Stimulated activated CD8-positive, alpha-beta memory T cell treated with anti-CD3 and anti-CD28 coated beads, Interleukin-2, amount 100 ng/mL, for 1 hour (primary cell): ENCODE results near the gene TMEM174.
"Not testable (repeated sequence)": the region's sequence is repeated elsewhere in the genome, so short reads cannot be mapped to it uniquely, and the experiment has no call there.

Experiments used
- DNase-seq, 2 donors: peaks; one replicate each; pipeline ENCODE4 v3.0.0-alpha.2; 2020; ENCODE audit warnings: low read depth in 2 of 2

TMEM174 gene

GRCh38 chr5:73193592-73193991, 20.6 kb downstream of the TMEM174 start:
- no peak for DNase-seq

GRCh38 chr5:73196201-73196600, 23.2 kb downstream of the TMEM174 start:
- DNase-seq = no peak

- no peak for DNase-seq
These were observed 24.8 kb downstream of the TMEM174 start for GRCh38 chr5:73197637-73198257.

- no peak for DNase-seq
These were observed 26.0 kb downstream of the TMEM174 start for GRCh38 chr5:73198833-73199592.

DNA sequence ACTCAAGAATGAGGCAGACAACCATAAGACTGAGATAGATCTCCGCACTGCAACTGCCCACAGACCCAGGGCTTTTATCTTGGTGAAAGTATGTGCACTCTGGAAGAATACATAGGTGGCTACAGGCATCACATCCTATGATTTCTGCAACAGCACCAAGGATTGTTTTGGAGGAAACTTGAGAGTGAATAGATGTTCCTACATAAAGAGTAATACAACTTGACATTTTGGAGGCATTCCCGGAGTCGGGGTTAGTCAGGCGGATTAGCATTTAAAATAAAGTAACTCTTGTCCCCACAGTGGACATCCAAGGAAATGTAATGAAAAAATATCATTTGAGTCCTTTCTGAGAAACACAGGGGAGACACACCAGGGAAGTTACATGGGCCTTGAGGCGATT, 26.7 kb downstream of the TMEM174 start:
- DNase-seq = no peak

DNA sequence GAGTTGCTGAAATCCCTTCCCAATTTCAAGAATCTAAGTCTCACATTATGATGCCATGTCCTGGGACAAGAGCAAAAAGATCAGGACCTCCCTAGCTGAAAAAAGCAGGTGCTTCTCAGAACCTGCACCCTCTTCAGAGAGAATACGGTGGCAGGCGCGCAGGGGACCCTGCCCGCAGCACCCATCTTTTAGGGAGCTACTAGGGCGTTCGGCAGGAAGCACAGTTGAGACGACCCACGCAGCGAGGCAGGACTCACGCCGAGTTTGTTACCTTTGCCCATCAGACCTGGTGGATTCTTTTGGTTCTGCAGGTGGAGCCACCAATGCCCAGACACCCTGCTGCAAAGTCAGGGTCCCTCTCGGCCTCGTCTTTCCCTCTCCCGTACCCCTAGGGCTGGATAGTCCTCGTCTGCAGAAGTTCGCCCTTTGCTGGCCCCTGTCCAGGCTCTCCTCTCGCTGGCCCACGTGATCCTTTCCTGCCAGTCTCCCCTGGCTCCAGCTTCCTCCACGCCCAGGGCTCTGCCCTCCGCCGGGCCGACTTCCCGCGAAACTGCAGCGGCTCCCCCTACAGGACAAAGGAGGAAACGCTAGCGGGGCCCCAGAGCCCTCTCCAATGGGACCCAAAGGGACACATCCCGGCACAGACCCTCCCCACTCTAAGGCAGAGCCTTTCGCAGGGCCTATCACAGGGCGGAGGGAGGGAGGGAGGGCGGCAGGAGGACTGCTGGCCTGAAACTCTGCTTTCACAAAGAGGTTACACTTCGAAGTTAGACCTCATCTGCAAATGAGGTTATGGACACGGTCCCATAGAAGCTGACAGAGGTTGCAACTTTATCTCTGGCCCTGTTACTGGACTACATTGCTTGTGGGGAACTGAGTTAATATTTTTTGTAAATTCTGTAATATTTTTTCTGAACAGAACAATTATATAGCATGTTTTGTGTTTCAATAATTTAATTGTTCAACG, 28.8 kb downstream of the TMEM174 start:
- peak; percentile 48 to 54 for DNase-seq

DNA sequence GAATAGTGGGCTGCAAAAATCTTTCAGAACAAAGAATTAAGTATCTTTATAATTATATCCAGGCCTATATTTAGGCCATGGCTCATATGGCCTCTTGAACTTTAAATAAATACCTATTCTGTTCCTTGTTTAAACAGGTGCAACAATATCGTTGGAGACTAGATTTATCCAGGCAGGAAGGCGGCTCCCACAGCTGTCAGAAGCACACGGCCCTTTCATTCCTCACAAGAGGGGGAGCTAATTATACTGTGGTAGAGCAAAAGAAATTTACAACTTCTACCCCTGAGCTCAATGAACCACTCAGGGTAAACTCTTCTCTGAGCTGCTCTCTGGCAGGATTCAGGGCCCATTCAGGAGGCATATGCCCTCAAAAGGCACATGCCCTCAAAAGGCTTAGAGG, 31.3 kb downstream of the TMEM174 start:
- DNase-seq = no peak

GRCh38 chr5:73204733-73205132, 31.7 kb downstream of the TMEM174 start:
- no peak for DNase-seq

DNA sequence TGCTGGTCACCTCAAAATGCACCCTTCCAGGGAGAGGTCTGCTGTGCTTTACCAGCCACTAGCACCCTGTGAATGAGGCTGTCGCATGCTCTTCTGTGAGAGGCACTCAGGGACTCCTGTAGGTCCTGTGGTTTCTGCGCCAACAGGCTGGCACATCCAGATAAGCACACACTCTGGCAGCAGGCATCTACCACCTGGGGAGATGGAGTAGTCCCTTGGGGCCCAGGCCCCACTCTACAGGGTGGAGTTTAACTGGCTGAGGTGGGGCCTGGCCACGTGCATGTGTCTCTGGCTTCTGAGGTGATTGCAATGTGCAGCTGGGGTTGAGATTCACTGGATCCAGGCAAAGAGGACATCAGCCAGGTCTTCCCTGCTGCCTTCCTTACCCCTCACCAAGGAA, 32.3 kb downstream of the TMEM174 start:
- DNase-seq = no peak

DNA sequence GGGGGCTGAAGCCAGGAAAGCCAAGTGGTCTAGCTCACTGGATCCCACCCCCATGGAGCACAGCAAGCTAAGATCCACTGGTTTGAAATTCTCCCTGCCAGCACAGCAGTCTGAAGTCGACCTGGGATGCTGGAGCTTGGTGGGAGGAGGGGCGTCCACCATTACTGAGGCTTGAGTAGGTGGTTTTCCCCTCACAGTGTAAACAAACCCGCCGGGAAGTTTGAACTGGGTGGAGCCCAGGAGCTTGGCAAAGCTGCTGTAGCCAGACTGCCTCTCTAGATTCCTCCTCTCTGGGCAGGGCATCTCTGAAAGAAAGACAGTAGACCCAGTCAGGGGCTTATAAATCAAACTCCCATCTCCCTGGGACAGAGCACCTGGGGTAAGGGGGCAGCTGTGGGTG, 34.2 kb downstream of the TMEM174 start:
- DNase-seq = not testable (repeated sequence)

GRCh38 chr5:73209075-73209474, 36.1 kb downstream of the TMEM174 start:
- not testable (repeated sequence) for DNase-seq

DNA sequence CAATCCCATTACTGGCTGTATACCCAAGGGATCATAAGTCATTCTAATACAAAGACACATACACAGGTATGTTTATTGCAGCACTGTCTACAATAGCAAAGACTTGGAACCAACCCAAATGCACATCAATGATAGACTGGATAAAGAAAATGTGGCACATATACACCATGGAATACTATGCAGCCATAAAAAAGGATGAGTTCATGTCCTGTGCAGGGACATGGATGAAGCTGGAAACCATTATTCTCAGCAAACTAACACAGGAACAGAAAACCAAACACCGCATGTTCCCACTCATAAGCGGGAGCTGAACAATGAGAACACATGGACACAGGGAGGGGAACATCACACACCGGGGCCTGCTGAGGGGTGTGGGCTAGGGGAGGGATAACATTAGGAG, 39.7 kb downstream of the TMEM174 start:
- not testable (repeated sequence) for DNase-seq

GRCh38 chr5:73213566-73213998, 40.6 kb downstream of the TMEM174 start:
- no peak for DNase-seq

DNA sequence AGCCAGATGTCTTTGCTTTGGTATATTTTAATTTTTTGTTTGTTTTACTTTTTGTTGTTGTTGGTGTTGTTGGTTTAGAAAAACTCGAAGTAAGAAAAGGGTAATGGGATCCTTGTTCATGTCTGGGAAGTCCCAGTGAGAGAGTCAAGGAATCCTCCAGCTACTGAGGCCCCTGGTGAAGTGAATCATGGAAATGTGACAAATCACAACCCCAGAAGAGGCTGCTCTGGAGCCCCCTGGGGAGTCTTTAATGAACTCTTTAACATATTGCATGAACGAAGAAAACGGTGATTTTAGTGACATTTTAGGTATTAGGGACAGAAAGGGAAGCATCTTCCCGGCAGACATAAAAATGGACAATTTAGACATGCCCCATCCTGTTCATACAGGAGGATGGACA, 41.3 kb downstream of the TMEM174 start:
- DNase-seq = no peak

- no peak for DNase-seq
These were observed 42.0 kb downstream of the TMEM174 start for GRCh38 chr5:73214996-73215395.

- no peak for DNase-seq
These were observed 42.5 kb downstream of the TMEM174 start for GRCh38 chr5:73215531-73215890.

GRCh38 chr5:73215891-73216610, 43.1 kb downstream of the TMEM174 start:
- DNase-seq = peak; percentile 29 to 31

DNA sequence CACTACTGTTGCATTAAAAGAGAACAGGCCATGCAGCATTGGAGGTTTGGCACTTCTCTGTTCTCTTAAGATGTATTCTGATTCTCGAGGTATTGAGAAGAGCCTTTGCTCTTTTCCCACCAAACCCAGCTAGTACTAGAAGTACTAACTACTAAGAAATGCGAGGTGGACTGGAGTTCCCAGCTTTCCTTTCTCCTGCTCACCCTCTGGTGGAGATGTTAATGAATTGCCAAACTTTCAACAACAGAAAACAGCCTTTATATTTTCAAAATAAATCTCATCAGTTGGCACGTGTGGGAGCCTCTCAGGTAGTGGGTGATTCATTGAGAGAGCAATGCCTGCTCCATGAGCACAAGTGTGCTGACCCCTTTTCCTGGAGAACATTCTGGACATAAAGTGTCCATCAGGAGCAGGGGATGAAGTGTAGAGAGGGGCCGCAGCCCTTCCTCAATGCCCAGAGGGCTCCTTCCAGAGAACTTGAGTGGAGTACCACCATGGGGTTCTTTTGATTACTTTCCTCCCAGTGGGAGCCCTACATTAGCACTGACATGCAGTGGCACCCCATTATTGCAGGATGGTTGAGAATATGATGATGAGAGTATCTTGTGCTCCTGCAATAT, 45.7 kb downstream of the TMEM174 start:
- DNase-seq = no peak

DNA sequence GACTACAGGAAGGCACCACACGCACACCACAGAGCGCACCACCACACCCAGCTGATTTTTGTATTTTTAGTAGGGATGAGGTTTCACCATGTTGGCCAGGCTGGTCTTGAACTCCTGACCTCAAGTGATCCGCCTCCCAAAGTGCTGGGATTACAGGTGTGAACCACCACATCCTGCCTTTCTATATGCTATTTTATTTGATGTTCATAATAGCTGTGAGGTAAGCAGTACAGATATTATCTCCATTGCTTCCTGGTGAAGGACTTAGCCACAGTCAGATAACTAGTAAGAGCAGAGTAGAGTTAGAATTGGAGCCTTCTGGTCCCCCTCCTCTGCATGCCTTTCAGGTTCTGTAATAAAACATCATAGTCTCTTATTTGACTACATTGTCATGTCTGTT, 46.3 kb downstream of the TMEM174 start:
- DNase-seq = not testable (repeated sequence)

- no peak for DNase-seq
These were observed 48.2 kb downstream of the TMEM174 start for GRCh38 chr5:73221161-73221560.

DNA sequence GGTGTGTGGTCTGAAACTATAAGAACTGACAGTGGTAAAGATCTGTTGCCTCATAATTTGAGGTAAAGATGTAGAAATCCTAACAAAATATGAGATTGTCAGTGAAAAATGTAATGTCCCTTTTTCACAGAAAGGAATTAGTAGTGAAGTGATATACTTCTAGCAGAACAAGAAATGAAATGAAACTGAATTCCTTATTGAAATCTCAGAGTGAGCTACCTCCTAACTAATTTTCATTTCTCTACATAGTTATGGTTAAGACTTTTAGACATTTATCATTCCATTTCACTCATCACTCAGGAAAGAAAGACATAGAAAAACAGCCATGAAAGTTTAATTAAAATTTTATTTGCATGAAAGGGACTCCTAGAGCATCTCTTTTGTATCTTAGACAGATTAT, 48.7 kb downstream of the TMEM174 start:
- no peak for DNase-seq
